Activated gamma-delta T cell (primary cell): Measurements from ENCODE around the gene FKBP5.
"Not testable (repeated sequence)": the region's sequence is repeated elsewhere in the genome, so short reads cannot be mapped to it uniquely, and the experiment has no call there.

Experiments
- DNase-seq: peaks from one replicate; lab custom pipeline; 2025; lab: John Stamatoyannopoulos, UW

Gene FKBP5

DNA sequence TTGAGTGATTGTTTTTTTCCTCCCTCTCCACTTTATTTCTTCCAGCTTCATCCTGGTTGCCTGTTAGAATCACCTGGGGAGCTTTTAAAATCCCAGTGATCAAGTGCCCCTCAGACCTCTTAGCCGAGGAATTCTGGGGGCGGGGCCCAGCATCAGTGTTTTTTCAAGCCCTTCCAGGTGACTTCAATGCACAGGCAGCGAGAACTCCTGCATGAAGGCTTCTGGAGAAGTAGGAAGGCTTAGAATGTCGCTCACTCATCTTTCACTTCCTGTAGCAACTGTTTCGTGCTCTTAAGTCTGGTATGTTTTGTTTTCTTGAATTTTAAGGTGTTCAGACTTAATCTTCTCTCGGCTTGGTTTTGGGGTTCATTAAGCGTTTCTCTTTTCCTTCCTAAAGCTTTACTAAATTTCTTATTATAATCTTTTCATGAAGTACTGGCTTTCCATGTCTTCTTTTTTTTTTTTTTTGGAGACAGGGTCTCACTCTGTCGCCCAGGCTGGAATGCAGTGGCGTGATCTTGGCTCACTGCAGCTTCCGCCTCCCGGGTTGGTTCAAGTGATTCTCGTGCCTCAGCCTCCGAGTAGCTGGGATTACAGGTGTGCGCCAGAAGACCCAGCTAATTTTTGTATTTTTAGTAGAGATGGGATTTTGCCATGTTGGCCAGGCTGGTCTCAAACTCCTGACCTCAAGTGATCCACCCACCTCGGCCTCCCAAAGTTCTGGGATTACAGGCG lies 145.1 kb downstream of the FKBP5 start:
- no peak for DNase-seq

DNA sequence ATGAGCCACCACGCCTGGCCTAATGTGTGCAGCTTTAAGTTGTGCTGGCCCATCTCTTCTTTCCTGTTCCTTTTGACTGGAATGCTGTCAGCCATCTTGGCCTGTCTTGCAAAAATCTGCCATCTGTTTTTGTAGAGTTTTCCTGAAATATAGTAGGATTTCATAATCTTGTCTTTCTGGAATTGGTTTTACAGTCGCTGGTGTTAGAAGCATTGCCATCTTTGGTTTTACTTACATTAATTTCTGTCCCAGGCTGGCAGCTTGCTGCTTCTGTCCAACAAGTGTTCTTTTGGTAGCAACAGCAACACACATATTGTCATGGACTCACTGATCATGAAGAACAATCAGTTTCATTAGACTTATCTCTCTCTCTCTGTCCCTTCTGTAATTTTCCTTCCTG lies 146.9 kb downstream of the FKBP5 start:
- no peak for DNase-seq

DNA sequence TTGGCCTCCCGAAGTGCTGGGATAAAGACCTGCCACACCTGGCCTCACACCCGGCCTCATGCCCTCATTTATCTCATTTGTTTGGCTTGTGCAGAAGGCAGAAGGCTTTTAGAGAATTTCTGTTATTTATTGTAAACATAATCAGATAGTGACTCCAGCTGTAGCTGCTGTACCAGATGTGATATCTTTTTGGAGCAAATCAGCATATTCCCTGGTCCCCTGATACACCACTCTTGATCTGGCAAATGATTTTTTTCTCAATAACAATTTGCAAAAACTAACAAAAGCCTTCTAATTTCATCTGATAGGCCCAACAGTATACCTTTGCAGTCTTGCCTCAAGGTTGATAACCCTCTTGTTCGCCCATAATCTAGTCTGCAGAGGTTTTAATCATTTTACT lies 149.5 kb downstream of the FKBP5 start:
- no peak for DNase-seq

DNA sequence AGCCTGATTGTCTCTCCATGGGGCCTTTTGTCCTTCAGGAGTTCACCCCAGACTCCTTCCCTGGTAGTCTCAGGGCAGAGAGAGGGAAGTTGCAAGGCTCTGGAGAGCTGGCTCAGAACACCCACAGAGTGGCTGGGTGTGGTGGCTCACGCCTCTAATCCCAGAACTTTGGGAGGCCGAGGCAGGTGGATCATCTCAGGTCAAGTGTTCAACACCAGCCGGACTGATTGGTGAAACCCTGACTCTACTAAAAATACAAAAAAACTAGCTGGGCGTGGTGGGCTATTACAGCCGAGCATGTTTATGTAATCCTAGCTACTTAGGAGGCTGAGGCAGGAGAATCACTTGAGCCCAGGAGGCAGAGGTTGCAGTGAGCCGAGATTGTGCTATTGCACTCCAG lies 152.9 kb downstream of the FKBP5 start:
- not testable (repeated sequence) for DNase-seq

DNA sequence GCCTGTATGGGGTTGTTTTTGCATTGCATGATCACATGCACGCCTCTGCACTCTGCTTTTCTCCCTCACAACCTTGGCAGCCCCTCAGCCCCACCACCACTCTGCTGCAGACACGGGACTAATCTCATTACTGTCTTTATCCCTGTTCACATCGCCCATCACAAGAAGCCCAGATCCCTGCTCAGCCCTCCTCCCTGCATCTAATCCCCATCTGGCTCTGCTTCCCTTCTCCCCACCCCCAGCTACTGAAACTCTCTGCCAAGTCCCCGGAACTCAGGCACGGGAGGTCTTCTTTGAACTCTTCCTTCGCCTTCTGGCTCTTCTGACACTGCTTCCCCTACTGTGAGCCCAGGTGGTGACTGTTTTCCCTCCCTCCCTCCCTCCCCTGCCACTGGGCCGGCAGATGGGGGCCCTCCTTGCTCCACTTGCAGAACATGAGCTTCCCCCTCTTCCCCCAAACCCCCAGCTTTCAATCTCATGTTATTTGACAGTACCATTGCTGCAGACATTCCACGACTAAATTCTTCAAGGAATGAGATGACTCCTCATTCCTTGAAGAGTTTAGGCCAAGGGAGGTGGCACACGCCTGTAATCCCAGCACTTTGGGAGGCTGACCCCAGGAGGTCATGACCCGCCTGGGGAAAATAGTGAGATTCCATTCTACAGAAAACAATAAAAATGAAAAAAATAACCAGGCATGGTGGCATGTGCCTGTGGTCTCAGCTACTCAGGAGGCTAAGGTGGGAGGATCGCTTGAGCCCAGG lies 154.1 kb downstream of the FKBP5 start:
- DNase-seq, result no peak

DNA sequence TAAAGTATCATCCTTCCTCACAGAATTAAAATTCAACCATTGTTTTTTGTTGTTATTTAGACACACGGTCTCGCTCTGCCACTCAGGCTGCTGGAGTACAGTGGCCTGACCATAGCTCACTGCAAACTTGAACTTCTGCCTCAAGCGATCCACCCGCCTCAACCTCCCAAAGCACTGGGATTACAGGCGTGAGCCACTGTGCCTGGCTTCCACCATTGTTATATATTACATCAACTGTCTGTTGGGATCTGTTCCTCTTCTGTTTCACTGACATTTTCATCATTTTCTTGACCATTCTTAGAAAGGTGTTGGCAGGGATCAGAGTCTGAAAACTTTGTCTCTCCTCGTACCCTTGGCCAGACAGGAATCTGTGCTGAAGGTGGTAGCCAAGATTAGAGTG lies 154.7 kb downstream of the FKBP5 start:
- no peak for DNase-seq

DNA sequence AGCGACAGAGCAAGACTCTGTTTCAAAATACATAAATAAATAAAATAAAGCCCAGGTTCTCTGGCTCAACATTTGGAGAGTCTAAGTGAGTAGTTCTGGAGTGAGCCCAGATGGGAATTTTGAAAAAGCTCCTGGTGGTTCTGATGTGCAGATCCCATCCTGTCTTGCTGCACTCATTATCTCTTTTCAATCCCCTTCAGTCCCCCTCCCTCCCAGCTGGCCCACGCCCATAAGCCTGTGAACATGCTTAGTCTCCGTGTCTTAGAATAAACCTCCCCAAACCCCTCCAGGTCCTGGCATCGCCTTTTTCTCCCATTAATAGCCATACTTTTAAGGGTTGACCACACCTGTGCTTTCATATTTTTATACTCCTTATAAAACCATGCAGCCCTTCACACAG lies 156.6 kb downstream of the FKBP5 start:
- DNase-seq, result no peak

DNA sequence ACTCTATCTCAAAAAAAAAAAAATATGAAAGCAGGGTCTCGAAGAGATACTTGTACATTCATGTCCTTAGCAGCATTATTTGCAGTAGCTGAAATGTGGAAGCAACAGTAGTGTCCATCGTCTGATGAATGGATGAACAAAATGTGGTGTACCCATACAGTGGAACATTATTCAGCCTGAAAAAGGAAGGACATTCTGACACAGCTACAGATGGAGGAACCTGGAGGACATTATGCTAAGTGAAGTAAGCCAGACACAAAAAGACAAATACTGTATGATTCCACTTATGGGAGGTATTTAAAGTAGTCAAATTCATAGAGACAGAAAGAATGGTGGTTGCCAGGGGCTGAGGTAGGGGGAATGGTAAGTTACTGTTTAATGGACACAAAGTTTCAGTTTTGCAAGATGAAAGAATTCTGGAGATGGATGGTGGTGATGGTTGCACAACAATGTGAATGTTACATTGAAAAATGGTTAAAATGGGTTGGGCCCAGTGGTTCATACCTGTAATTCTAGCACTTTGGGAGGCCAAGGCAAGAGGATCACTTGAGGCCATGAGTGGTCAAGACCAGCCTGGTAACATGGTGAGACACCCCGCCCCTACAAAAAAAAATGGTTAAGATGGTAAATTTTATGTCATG lies 164.2 kb downstream of the FKBP5 start:
- DNase-seq, result no peak
